Adrenal gland (tissue), 12 donors: ENCODE results near the gene MAPT. TPM values are rescaled to one million over a fixed set of nuclear protein-coding genes. Genes with fewer than 3 reads are reported as not detected.
"Not testable (repeated sequence)": the region's sequence is repeated elsewhere in the genome, so short reads cannot be mapped to it uniquely, and the experiment has no call there.

ENCODE experiments used
- DNase-seq, 7 donors: peaks; one replicate each; pipeline ENCODE4 v3.0.0-alpha.2; 2019 to 2020
- H3K27ac ChIP-seq, 5 donors: fragments of 200-600 bp; sonication (generic) in 4 of 5; 1 replicate in 3 of 5; 2 replicates in 2 of 5; pipeline versions ENCODE4 v1.5.1 to v1.8.0; 2016 to 2020; ENCODE audit warnings: mild to moderate bottlenecking in 1 of 5
- H3K27me3 ChIP-seq: fragments of 200-600 bp; 2 replicates; pipeline ENCODE4 v1.8.0; 2021
- H3K36me3 ChIP-seq, 2 donors: fragments of 200-600 bp; replicated peaks in 1 of 2; 1 replicate in 1 of 2; 2 replicates in 1 of 2; pipeline versions ENCODE4 v1.5.1 to v1.8.0; 2018 to 2022
- H3K4me1 ChIP-seq, 2 donors: fragments of 200-600 bp; replicated peaks in 1 of 2; 1 replicate in 1 of 2; 2 replicates in 1 of 2; pipeline versions ENCODE4 v1.5.1 to v1.8.0; 2018 to 2021
- H3K4me3 ChIP-seq, 4 donors: fragments of 200-600 bp; sonication (generic) in 3 of 4; one replicate each; pipeline ENCODE4 v1.5.1; 2016 to 2018
- H3K9me3 ChIP-seq, 3 donors: fragments of 200-600 bp; sonication (generic) in 1 of 3; replicated peaks in 1 of 3; 1 replicate in 2 of 3; 2 replicates in 1 of 3; pipeline versions ENCODE4 v1.5.1 to v1.8.0; 2016 to 2021
- POLR2A ChIP-seq, 2 donors: fragments of 450-650 bp; IDR thresholded peaks; one replicate each; pipeline ENCODE4 v1.6.1; 2017; ENCODE audit warnings: antibody characterized with exemption in 2 of 2, mild to moderate bottlenecking in 2 of 2, moderate library complexity in 1 of 2
- WGBS, 4 donors: extraction: QIAGEN DNeasy Blood & Tissue Kit in 2 of 4; methylation state at CpG; one replicate each; pipeline versions ENCODE4 v1.1.5 to v1.1.7; 2013 to 2017; 5-methylcytosine and 5-hydroxymethylcytosine counted together
- intact Hi-C, 2 donors: fragments of 100-400 bp; cut with DNase I; formaldehyde crosslinking; loops; one replicate each; pipeline versions ENCODE4 v1.14.1 to v1.15.0; 2022 to 2023
- polyA plus RNA-seq, 3 donors: library from polyadenylated mRNA; stranded (reverse); fragments of 200-250 nt in 2 of 3; fragments of 350-450 nt in 1 of 3; fragmentation: Illumina TruSeq in 1 of 3; extraction: RNeasy Lipid Tissue Mini Kit (QIAGEN cat#74804) in 1 of 3; gene quantifications; one replicate each; pipeline ENCODE4 v1.2.3, GENCODE V29; 2013 to 2014
- total RNA-seq, 9 donors: library from RNA; depleted of rRNA in 4 of 9; stranded (reverse); fragments of >200 nt in 4 of 9; fragments of 120-200 nt in 1 of 9; fragmentation: NEBNext Ultra II Directional in 1 of 9; extraction: Animal tissue kit (Norgen Biotek cat#: 25700) in 1 of 9; gene quantifications; one replicate each; pipeline versions ENCODE4 v1.1.0 to v1.2.4, GENCODE V29; 2013 to 2023
- TF ChIP-seq, protein P1 (sequence below), 6 experiments: fragments of 450-650 bp in 4 of 6; fragments of 200-600 bp in 2 of 6; sonication (generic) in 1 of 6; IDR thresholded peaks; 1 replicate in 5 of 6; 2 replicates in 1 of 6; pipeline versions ENCODE4 v1.5.1 to v1.8.0; 2016 to 2021; ENCODE audit warnings: antibody characterized with exemption in 6 of 6, mild to moderate bottlenecking in 2 of 6, moderate library complexity in 1 of 6
- donor health status: healthy with polysubstance abuse.
- donor health status: Bipolar disorder and iron deficiency.
- donor health status: DM: yes; HTN: yes; CAD: no.
- donor health status: DM: no; HTN: no; CAD: no.
- donor health status: DM: no; HTN: no; CAD: no.
- donor health status: DM: yes; HTN: yes; CAD: no.

The MAPT gene
- total and polyA plus RNA-seq, 12 donors, result 0.72 to 17.6 (median 3.3) TPM

DNA sequence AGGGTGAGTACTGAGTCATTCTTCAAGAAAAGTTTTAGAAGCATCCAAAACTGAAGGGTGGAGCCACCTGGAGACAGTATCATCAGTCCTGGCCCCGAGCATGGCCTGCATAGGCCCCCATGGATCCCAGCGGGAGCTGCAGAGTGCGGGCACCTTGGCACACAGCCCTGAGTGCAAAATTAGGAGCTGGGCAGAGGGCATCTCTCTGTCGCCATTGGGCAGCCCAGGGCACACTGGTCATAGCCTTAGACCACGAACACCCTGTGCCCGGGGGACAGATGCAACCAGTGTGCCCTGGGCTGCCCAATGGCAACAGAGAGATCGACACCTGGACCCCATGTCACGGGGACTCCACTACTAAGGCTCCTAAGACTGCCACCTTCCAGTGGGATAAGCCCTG, 14.6 kb downstream of the MAPT start:
- H3K27me3 ChIP-seq, result no peaks in the 10 kb centered on the region
- H3K27ac ChIP-seq, result no peak overlapping the region
- DNase-seq, result no peak
- 50 to 92% (median 88%) methylated on average over 3 to 8 of the region's 8 CpGs for WGBS, 4 donors
- no peaks in the 10 kb centered on the region for H3K36me3 ChIP-seq
- intact Hi-C loops, result no loop called here
- TF ChIP-seq, protein P1, sequence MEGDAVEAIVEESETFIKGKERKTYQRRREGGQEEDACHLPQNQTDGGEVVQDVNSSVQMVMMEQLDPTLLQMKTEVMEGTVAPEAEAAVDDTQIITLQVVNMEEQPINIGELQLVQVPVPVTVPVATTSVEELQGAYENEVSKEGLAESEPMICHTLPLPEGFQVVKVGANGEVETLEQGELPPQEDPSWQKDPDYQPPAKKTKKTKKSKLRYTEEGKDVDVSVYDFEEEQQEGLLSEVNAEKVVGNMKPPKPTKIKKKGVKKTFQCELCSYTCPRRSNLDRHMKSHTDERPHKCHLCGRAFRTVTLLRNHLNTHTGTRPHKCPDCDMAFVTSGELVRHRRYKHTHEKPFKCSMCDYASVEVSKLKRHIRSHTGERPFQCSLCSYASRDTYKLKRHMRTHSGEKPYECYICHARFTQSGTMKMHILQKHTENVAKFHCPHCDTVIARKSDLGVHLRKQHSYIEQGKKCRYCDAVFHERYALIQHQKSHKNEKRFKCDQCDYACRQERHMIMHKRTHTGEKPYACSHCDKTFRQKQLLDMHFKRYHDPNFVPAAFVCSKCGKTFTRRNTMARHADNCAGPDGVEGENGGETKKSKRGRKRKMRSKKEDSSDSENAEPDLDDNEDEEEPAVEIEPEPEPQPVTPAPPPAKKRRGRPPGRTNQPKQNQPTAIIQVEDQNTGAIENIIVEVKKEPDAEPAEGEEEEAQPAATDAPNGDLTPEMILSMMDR (IDR thresholded peaks at IDR 0.05), result no peak
- no peak for TF ChIP-seq POLR2A (IDR thresholded peaks at IDR 0.05)
- no peak overlapping the region for H3K4me3 ChIP-seq
- H3K4me1 ChIP-seq, result no peaks in the 10 kb centered on the region
- H3K9me3 ChIP-seq, result peaks cover 0 to 6% (median 0%) of the 10 kb centered on the region in 3 donors

DNA sequence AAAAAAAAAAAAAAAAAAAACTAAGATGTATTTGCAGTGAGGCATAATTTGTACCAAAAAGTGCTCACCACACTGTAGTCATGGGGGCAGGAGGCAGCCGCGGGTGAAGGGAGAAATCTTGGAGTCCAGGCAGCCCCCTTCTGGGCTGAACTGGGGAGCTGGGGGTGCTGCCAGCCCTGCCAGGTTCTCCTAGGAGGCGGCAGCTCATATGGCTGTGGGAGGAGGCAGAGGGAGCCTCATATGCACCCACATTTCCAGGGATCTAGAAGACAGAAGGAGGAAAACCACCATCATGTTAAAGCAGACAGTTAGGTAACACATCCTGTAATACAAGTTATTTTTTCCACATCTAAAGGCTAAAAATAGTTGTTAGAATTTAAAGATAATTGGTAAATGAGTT, 16.3 kb downstream of the MAPT start:
- intact Hi-C loops, result no loop called here
- no peak for TF ChIP-seq POLR2A (IDR thresholded peaks at IDR 0.05)
- TF ChIP-seq, protein P1 (IDR thresholded peaks at IDR 0.05), result no peak
- no peak for DNase-seq
- H3K36me3 ChIP-seq, result no peaks in the 10 kb centered on the region
- no peak overlapping the region for H3K27ac ChIP-seq
- no peak overlapping the region for H3K4me3 ChIP-seq
- H3K27me3 ChIP-seq, result no peaks in the 10 kb centered on the region
- H3K4me1 ChIP-seq, result no peaks in the 10 kb centered on the region
- H3K9me3 ChIP-seq, result peaks cover 0 to 6% (median 0%) of the 10 kb centered on the region in 3 donors
- WGBS, 4 donors, result 71 to 91% (median 76%) methylated on average over 3 of the region's 3 CpGs

DNA sequence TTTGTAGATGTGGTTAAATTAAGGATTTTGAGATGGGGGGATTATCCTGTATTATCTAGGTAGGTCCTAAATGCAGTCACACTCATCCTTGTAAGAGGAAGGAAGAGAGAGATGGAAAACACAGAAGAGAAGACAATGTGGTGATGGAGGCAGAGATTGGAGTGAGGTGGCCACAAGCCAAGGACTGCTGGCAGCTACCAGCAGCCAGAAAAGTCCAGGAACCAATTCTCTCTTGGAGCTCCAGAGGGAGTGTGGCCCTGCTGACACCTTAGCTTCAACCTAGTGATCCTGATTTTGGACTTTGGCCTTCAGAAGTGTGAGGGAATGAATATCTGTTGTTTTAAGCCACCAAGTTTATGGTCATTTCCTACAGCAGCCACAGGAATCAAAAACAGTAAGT, 18.0 kb downstream of the MAPT start:
- peaks cover 0 to 6% (median 0%) of the 10 kb centered on the region in 3 donors for H3K9me3 ChIP-seq
- no peaks in the 10 kb centered on the region for H3K27me3 ChIP-seq
- no peak overlapping the region for H3K27ac ChIP-seq
- intact Hi-C loops, result no loop called here
- no peak for TF ChIP-seq POLR2A (IDR thresholded peaks at IDR 0.05)
- TF ChIP-seq, protein P1 (IDR thresholded peaks at IDR 0.05), result no peak
- no peaks in the 10 kb centered on the region for H3K36me3 ChIP-seq
- no peaks in the 10 kb centered on the region for H3K4me1 ChIP-seq
- H3K4me3 ChIP-seq, result no peak overlapping the region
- DNase-seq, result no peak

DNA sequence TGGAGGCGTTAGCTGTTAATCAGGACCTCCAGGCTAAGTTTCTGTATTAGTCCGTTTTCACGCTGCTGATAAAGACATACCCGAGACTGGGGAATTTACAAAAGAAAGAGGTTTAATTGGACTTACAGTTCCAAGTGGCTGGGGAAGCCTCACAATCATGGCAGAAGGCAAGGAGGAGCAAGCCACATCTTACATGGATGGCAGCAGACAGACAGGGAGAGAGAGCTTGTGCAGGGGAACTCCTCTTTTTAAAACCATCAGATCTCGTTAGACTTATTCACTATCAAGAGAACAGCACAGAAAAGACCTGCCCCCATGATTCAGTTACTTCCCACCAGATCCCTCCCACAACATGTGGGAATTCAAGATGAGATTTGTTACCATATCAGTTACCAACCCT, 18.7 kb downstream of the MAPT start:
- H3K27ac ChIP-seq, DNase-seq, H3K9me3 ChIP-seq, intact Hi-C loops, H3K4me1 ChIP-seq, H3K4me3 ChIP-seq, H3K36me3 ChIP-seq, H3K27me3 ChIP-seq: not testable (repeated sequence)
- WGBS, 4 donors, result 83 to 94% (median 89%) methylated on average over 5 of the region's 5 CpGs

DNA sequence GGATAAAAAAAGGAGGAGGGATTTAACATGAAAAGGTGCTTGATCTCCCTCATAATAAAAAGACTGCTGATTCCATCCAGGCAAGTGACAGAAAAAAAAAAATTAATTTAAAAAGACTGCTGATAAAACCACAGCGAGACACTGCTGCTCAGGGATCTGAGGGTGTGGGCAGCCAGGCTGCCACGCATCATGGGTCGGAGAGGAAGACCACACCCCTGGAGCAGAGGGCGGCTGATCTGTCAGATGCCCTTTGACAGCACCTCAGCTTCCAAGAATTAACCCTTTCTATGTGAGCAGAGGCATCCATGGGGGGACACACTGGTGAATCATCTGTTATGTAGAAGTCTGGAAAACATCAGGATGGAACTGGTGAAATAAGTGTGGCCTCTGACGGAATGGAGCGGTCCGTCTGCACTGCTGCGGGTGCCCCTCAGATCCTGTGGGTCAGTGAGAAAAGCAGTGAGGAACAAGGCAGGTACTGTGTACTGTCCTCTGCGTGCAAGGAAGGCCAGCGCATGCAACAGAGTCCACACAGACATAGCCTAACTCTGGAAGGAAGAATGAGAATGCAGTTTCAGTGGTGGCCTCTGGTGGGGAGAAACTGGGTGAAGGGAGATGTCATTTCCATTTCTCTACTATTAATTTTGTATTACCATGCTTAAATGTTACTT, 19.8 kb downstream of the MAPT start:
- 67 to 76% (median 73%) methylated on average over 10 of the region's 10 CpGs for WGBS, 4 donors

More for the DNA sequence above, 19.8 kb downstream of the MAPT start:
- peaks cover 0 to 6% (median 0%) of the 10 kb centered on the region in 3 donors for H3K9me3 ChIP-seq
- DNase-seq, result no peak
- H3K27ac ChIP-seq, result no peak overlapping the region
- intact Hi-C loops, result no loop called here
- H3K4me3 ChIP-seq, result no peak overlapping the region
- no peaks in the 10 kb centered on the region for H3K27me3 ChIP-seq
- no peaks in the 10 kb centered on the region for H3K4me1 ChIP-seq
- TF ChIP-seq, protein P1 (IDR thresholded peaks at IDR 0.05), result no peak
- no peak for TF ChIP-seq POLR2A (IDR thresholded peaks at IDR 0.05)
- H3K36me3 ChIP-seq, result no peaks in the 10 kb centered on the region
